CD4-positive, alpha-beta T cell treated with Interleukin-17A for 1 hour (primary cell): ENCODE data around the gene PHLDB1.

ENCODE experiments used
- DNase-seq: peaks from one replicate; pipeline ENCODE4 v3.0.0-alpha.2; 2020

The PHLDB1 gene

GRCh38 chr11:118623269-118623655, 15.8 kb downstream of the PHLDB1 start:
- DNase-seq: no peak

DNA sequence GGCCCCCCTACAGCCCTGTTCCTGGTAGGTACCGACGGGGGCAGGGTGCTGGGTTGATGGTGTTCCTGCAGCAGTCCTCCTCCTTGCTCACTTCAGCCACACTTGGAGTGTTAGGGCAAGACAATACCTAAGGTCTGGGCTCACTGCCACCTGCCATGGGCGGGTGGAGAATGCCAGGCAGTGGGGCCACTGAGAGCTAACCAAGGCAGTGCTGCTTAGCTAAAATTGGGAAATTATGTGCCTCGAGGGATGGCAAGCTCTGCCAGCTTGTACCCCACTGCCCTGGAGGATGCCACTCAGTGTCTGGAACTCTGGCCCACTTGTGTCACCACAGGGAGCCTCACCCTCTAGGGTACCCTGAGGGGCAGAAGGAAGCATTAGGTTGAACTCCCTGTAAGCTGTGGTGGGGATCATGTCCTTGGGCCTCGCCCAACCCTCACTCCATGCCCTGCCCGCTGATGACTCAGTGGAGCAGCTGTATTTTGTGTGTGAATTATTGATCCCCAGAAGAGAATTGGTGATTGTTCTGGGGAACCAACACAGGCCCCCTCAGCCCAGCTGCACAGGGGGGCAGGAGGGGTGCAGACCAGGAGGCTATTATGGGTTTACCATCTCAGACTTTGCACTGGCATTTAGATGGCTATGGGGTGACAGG, 17.7 kb downstream of the PHLDB1 start:
- no peak for DNase-seq

GRCh38 chr11:118625976-118626375, 18.6 kb downstream of the PHLDB1 start:
- no peak for DNase-seq

DNA sequence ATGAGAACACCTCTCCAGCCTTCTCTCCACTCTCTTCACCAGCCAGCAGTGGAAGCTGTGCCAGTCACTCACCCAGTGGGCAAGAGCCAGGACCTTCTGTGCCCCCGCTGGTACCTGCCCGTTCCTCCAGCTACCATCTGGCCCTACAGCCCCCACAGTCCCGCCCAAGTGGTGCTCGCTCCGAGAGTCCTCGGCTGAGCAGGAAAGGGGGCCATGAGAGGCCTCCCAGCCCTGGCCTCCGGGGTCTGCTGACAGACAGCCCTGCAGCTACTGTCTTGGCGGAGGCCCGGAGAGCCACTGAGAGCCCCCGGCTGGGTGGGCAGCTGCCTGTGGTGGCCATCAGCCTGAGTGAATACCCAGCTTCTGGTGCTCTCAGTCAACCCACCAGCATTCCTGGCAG, 20.2 kb downstream of the PHLDB1 start:
- no peak for DNase-seq

- DNase-seq: no peak
Measured at GRCh38 chr11:118628031-118628430, 20.6 kb downstream of the PHLDB1 start.

DNA sequence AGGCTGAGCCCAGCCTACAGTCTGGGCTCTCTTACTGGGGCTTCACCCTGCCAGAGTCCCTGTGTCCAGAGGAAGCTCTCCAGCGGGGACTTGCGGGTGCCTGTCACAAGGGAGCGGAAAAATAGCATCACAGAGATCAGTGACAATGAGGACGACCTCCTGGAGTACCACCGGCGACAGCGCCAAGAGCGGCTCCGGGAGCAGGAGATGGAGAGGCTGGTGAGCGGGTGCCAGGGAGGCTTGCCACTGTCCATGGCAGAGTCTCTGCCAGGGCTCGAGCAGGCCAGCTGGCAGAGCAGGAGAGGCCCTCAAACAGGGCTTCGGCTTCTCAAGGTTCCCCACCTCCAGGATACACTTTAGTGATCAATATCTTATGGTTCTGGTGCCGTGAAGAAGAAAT, 21.0 kb downstream of the PHLDB1 start:
- no peak for DNase-seq

DNA sequence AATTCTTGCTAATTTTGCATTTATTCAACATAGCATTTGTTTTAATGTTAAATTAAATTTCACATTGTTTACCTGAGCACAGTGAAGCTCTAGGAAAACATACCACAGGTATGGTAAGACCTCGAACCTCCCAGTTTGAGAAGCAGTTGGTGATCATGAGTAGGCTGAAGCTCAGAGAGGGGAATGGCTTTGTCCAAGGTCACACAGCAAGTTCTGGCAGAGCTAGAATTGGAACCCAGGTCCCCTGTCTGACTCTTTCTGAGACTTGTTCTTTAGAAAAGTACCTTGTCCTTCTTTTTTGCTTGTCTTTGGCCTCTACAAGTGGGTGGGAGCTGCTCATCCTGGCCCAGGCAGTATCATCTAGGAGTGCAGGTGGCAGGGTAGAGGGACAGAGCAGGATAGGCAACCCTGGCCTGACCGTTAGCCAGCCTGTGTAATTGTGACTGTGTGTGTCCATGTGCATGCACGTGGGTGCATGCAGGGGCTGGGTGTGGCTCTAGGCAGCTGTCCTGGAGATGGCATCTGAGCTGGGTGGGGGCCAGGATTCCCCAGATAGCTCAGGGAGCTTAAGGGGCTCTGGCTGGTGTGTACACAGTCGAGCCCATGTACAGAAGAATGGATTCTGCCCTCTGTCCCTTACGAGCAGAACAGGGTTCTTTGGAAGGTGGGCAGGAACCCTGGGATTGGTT, 21.6 kb downstream of the PHLDB1 start:
- no peak for DNase-seq

- no peak for DNase-seq
Measured at GRCh38 chr11:118629761-118630661, 22.6 kb downstream of the PHLDB1 start.

DNA sequence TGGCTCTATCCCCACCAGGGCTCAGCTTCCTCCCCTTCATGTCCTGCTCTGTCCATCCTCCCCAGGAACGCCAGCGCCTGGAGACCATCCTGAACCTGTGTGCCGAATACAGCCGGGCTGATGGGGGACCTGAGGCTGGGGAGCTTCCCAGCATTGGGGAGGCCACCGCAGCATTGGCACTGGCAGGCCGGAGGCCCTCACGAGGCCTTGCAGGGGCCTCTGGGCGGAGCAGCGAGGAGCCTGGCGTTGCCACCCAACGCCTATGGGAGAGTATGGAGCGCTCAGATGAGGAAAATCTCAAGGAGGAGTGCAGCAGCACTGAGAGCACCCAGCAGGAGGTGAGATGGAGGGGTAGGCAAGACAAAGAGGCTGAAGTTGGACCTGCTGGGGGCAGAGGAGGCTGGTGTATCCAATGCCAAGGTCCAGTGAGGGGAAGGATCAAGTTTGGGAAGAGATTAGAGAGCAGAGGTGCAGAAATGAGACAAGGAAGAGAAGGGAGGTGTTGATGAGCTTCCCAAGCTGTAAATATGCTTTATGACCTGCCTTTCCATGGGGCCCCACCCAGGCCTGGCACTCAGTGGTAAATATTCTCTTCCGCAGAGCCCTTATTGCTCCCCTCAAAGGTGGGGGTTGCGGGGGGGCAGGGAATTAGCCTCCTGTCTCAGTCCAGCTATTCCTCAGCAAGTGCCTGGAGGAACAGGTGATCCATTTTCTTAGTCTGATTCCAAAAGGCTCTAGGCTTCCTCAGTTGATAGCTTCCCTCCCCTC, 23.9 kb downstream of the PHLDB1 start:
- no peak for DNase-seq

GRCh38 chr11:118632577-118633318, 25.3 kb downstream of the PHLDB1 start:
- no peak for DNase-seq

GRCh38 chr11:118633319-118633690, 25.9 kb downstream of the PHLDB1 start:
- no peak for DNase-seq

GRCh38 chr11:118633979-118634378, 26.6 kb downstream of the PHLDB1 start:
- DNase-seq: no peak

GRCh38 chr11:118634431-118635236, 27.2 kb downstream of the PHLDB1 start:
- DNase-seq: no peak

DNA sequence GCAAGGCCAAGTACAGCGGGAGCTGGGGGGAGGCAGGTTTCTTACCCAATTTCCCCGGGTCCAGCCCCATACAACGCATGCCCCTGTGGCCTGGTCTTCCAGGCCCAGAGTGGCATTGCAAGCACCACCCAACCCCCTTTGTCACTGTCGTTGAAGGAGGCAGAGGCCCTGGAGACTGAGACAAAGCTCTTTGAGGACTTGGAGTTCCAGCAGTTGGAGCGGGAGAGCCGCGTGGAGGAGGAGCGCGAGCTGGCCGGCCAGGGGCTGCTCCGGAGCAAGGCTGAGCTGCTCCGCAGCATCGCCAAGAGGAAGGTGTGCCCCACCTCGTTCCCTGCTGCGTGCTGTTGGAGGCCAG, 27.8 kb downstream of the PHLDB1 start:
- DNase-seq: no peak

GRCh38 chr11:118635642-118636041, 28.2 kb downstream of the PHLDB1 start:
- DNase-seq: no peak

DNA sequence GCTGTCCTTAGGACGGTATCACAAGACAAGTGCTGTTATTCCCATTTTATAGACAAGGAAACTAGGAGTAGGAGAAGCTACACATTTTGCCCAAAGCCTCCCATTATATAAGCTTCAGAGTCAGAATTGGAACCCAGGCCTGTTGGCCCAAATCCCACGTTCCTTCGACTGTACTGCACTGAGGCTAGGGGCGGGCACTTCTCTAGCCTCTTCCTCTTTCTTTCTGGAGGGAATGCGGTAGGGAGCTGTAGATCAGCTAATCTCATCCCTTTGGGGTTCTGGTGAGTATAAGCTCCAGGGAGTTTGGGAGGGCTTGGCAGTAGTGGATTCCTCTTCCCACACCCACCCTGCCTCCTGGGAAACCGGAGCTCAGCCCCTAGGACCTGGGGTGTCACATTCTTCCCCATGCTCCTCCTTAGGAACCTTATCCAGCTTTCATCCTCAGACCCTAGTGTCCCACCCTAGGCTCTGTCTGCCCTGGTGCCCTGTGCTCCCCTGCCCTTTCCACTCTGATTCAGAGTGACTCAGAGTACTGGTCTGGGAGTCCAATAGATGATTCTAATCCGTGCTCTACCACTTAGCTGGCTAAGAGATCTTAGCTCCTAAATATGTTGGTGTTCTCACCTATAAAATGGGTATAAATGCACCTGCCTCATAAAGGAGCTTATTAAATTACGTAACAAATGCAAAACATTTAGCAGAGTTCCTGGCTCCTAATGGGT, 29.3 kb downstream of the PHLDB1 start:
- no peak for DNase-seq

GRCh38 chr11:118638726-118639125, 31.3 kb downstream of the PHLDB1 start:
- no peak for DNase-seq

DNA sequence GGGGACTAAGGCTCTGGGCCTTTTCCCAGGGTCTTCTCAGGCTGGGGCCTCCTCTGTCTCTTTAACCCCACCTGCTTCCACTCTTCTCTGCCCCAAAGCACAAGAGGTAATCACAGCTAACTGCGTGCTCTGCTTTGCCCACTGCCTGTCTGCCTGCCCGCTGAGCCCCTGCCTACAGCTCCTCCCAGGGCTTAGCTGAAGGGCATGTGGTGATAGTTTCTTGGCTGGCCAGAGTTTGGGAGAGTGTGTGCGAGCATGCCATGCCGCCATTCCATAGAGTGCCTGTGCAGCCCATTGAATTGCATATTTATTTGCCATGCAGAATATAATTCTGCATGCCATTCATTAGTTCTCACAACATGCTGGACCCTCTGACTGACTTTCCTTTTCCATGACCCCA, 32.5 kb downstream of the PHLDB1 start:
- DNase-seq: no peak

DNA sequence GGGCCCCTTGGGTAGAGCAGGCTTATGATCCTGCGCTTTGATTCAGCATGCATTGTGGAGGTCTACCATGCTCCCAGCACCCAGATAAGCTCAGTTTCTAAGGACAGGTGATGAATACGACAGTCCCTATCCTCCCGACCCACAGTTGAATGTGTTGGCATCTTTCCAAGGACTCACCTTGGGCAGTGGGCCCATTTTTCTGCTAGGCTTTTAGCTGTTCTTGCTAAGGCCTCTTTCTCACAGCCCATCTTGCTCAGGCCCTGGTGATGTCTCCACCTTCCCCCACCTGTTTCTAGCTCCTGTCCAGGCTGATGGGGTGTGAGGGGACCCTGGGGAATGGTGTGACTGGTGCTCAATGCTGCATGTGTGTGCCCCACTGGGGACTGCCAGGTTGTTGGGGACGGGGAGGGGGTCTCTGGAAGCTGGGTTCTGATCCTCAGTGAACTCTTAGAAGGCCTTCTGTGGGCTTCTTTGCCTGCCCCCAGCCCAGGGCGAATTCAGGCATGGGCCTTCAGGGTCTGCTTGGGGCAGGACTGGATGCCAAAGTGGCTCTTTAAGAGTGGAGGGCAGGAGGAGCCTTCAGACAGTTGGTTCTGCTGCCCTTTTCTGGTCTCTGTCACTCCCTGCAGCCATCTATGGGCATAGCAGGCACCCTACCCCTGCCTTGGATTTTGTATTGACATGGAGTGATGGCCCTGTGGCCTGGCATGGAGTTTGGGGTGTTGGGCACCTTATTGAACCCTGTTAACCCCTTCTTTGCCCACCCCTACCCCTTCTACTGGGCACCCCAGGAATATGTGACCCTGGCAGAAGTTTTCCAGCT, 33.1 kb downstream of the PHLDB1 start:
- no peak for DNase-seq
